Loucy (cell line): Measurements from ENCODE around the gene TPCN2.

Experiments used
- CTCF ChIP-seq: fragments of 200-600 bp; sonication (generic); conservative IDR thresholded peaks from 2 replicates; pipeline ENCODE4 v1.5.1; 2014; ENCODE audit warnings: mild to moderate bottlenecking, antibody characterized with exemption, low read length
- EZH2phosphoT487 ChIP-seq: fragments of 200-600 bp; IDR thresholded peaks from 2 replicates; pipeline ENCODE4 v1.6.1; 2018; ENCODE audit warnings: antibody characterized with exemption, mild to moderate bottlenecking, moderate library complexity, borderline replicate concordance

- TF ChIP-seq CTCF (no peak), EZH2phosphoT487 (no peak)
Measured at GRCh38 chr11:68999093-68999747, 49.5 kb upstream of the TPCN2 start.
